WTC11 (cell line): ENCODE results near the gene FCN1.

Experiments used
- TF ChIP-seq, protein P1 (sequence below): fragments of 200-600 bp; IDR thresholded peaks from 2 replicates; pipeline ENCODE4 v1.8.0; 2022; ENCODE audit warnings: antibody characterized with exemption
- TF ChIP-seq, protein P2 (sequence below): sonication (generic); formaldehyde crosslinking; IDR thresholded peaks from 2 replicates; pipeline ENCODE4 v1.8.0; 2022; ENCODE audit warnings: mild to moderate bottlenecking, missing genetic modification reagents

DNA sequence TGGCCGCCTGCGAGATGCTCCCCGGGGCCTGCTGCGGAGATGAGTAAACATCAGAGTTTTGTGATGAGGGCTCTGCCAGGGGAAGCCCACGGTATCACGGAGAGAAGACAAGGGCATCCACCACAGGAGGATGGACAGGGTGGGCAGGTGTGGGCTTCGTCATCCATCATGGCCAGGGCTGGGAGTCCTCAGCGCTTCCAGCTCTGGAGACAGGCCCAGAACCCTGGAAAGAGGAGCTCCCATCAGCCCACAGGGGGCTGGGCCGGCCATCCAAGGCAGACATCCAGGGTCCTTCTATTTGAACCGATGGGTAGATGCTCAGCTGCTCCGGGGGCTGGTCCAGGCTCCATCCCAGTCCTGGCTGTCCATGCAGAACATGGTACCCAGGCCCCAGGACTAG, 22.1 kb upstream of the FCN1 start:
- TF ChIP-seq, protein P1, sequence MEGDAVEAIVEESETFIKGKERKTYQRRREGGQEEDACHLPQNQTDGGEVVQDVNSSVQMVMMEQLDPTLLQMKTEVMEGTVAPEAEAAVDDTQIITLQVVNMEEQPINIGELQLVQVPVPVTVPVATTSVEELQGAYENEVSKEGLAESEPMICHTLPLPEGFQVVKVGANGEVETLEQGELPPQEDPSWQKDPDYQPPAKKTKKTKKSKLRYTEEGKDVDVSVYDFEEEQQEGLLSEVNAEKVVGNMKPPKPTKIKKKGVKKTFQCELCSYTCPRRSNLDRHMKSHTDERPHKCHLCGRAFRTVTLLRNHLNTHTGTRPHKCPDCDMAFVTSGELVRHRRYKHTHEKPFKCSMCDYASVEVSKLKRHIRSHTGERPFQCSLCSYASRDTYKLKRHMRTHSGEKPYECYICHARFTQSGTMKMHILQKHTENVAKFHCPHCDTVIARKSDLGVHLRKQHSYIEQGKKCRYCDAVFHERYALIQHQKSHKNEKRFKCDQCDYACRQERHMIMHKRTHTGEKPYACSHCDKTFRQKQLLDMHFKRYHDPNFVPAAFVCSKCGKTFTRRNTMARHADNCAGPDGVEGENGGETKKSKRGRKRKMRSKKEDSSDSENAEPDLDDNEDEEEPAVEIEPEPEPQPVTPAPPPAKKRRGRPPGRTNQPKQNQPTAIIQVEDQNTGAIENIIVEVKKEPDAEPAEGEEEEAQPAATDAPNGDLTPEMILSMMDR = no peak
- TF ChIP-seq, protein P2, sequence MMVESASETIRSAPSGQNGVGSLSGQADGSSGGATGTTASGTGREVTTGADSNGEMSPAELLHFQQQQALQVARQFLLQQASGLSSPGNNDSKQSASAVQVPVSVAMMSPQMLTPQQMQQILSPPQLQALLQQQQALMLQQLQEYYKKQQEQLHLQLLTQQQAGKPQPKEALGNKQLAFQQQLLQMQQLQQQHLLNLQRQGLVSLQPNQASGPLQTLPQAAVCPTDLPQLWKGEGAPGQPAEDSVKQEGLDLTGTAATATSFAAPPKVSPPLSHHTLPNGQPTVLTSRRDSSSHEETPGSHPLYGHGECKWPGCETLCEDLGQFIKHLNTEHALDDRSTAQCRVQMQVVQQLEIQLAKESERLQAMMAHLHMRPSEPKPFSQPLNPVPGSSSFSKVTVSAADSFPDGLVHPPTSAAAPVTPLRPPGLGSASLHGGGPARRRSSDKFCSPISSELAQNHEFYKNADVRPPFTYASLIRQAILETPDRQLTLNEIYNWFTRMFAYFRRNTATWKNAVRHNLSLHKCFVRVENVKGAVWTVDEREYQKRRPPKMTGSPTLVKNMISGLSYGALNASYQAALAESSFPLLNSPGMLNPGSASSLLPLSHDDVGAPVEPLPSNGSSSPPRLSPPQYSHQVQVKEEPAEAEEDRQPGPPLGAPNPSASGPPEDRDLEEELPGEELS (CRISPR knock-in tag) = no peak
